ENCODE results near the gene SRRM4. TPM values are rescaled to one million over a fixed set of nuclear protein-coding genes. Genes with fewer than 3 reads are reported as not detected.

SRRM4 gene
- total and polyA plus RNA-seq, 10 of the 15 experiments (the other 5 are each of a cell fraction or from before 2014, with no cell fraction given) = under 0.01 to 0.01 TPM; not detected in 8

DNA sequence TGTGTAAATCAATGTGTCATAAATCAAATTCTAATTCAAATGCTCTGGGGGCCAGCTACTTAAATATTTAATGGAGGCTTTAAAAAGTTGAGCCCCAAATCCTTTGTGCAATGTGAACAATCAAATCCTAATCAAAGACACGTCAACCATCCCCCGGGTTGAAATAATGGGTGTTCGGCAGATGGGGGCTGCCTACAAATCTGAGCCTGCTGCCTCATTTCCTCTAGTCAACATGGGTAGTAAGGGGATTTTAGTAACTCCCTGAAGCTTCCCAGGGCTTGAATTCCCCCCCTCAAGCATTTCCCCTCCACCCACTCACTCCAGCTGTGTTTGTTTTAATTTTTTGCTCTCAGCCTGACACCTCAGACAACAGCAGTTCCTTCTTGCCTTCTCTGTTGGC is 37.8 kb downstream of the SRRM4 start:
- ChIA-PET SMC1A (ENCODE audit: uncharacterized antibody, unreplicated experiment) (interaction anchor here (0.6 kb wide), 1 partner anchor 8 kb away, joined by 3 read pairs; no protein-coding TSS in a partner anchor), CTCF (no interaction called here), POLR2A (no interaction called here), RAD21 (ENCODE audit: unreplicated experiment) (interaction anchor here (0.6 kb wide), 1 partner anchor 18 kb away, joined by 3 read pairs; no protein-coding TSS in a partner anchor)
- in situ Hi-C loops (cut with MboI) = no loop called here
- no peak overlapping the region for H3K27ac ChIP-seq (ENCODE audit: control insufficient read depth, insufficient read depth)
- H3K4me1 ChIP-seq (ENCODE audit: control insufficient read depth, insufficient read depth, low read length) = no peaks in the 10 kb centered on the region
- intact Hi-C loops (cut with micrococcal nuclease; ENCODE audit: unreplicated experiment) = no loop called here
- no peaks in the 10 kb centered on the region for H3K79me2 ChIP-seq (ENCODE audit: control insufficient read depth, insufficient read depth, low read length)
- ATAC-seq = no peak
- H3K4me2 ChIP-seq (ENCODE audit: control insufficient read depth, insufficient read depth) = no peak overlapping the region
- no peaks in the 10 kb centered on the region for H4K20me1 ChIP-seq (ENCODE audit: control insufficient read depth, insufficient read depth)
- H3K4me3 ChIP-seq = no peak overlapping the region
- H3K9ac ChIP-seq (ENCODE audit: control insufficient read depth, insufficient read depth, low read length) = no peak overlapping the region
- H3K36me3 ChIP-seq (ENCODE audit: control insufficient read depth in 2 of 2, insufficient read depth in 2 of 2, low read length in 1 of 2) = no peaks in the 10 kb centered on the region
- H2AFZ ChIP-seq (ENCODE audit: control insufficient read depth, low read depth, low read length) = no peak overlapping the region
- no peaks in the 10 kb centered on the region for H3K9me3 ChIP-seq (replicated peaks; ENCODE audit: control insufficient read depth, insufficient read depth, low read length)
- no peak for DNase-seq (ENCODE audit: low read depth, low spot score)
- no peak for TF ChIP-seq CHD1 (IDR thresholded peaks at IDR 0.05; ENCODE audit: low read depth, low read length)
- no TSS peak for BruUV-seq (replicated peaks)
- WGBS (ENCODE audit: insufficient coverage, insufficient replicate concordance, low lambda C conversion rate, missing lambda C conversion rate) = 0% methylated on average over 3 of the region's 3 CpGs
- no peaks in the 10 kb centered on the region for H3K27me3 ChIP-seq (replicated peaks in 1 of 2; ENCODE audit: control insufficient read depth in 2 of 2, insufficient read depth in 2 of 2, low read length in 1 of 2)
- FAIRE-seq = no peak

GRCh38 chr12:119020406-119021360 is 39.3 kb downstream of the SRRM4 start:
- Histone ChIP-seq H2AFZ (ENCODE audit: control insufficient read depth, low read depth, low read length) (no peak overlapping the region), H3K9ac (ENCODE audit: control insufficient read depth, insufficient read depth, low read length) (no peak overlapping the region), H4K20me1 (ENCODE audit: control insufficient read depth, insufficient read depth) (no peaks in the 10 kb centered on the region), H3K4me1 (ENCODE audit: control insufficient read depth, insufficient read depth, low read length) (no peaks in the 10 kb centered on the region), H3K9me3 (replicated peaks; ENCODE audit: control insufficient read depth, insufficient read depth, low read length) (no peaks in the 10 kb centered on the region), H3K79me2 (ENCODE audit: control insufficient read depth, insufficient read depth, low read length) (no peaks in the 10 kb centered on the region), H3K27ac (ENCODE audit: control insufficient read depth, insufficient read depth) (no peak overlapping the region), H3K4me2 (ENCODE audit: control insufficient read depth, insufficient read depth) (no peak overlapping the region), H3K27me3 (replicated peaks in 1 of 2; ENCODE audit: control insufficient read depth in 2 of 2, insufficient read depth in 2 of 2, low read length in 1 of 2) (no peaks in the 10 kb centered on the region), H3K36me3 (ENCODE audit: control insufficient read depth in 2 of 2, insufficient read depth in 2 of 2, low read length in 1 of 2) (no peaks in the 10 kb centered on the region), H3K4me3 (no peak overlapping the region)
- ChIA-PET CTCF (no interaction called here), POLR2A (no interaction called here), RAD21 (ENCODE audit: unreplicated experiment) (no interaction called here), SMC1A (ENCODE audit: uncharacterized antibody, unreplicated experiment) (no interaction called here)
- intact Hi-C loops (cut with micrococcal nuclease; ENCODE audit: unreplicated experiment) (no loop called here), in situ Hi-C loops (cut with MboI) (no loop called here)
- no peak for DNase-seq (ENCODE audit: low read depth, low spot score)
- WGBS (ENCODE audit: insufficient coverage, insufficient replicate concordance, low lambda C conversion rate, missing lambda C conversion rate) = 42% methylated on average over 20 of the region's 21 CpGs
- ATAC-seq = 0 out of 3 replicates have a peak, but pooled peaks have one; percentile 42
- no peak for TF ChIP-seq NR2F1 (conservative IDR thresholded peaks at IDR 0.05)
- no peak for TF ChIP-seq ATF7 (IDR thresholded peaks at IDR 0.05; ENCODE audit: low read depth)
- no peak for TF ChIP-seq ZNF592 (IDR thresholded peaks at IDR 0.05)
- TF ChIP-seq, protein P1, sequence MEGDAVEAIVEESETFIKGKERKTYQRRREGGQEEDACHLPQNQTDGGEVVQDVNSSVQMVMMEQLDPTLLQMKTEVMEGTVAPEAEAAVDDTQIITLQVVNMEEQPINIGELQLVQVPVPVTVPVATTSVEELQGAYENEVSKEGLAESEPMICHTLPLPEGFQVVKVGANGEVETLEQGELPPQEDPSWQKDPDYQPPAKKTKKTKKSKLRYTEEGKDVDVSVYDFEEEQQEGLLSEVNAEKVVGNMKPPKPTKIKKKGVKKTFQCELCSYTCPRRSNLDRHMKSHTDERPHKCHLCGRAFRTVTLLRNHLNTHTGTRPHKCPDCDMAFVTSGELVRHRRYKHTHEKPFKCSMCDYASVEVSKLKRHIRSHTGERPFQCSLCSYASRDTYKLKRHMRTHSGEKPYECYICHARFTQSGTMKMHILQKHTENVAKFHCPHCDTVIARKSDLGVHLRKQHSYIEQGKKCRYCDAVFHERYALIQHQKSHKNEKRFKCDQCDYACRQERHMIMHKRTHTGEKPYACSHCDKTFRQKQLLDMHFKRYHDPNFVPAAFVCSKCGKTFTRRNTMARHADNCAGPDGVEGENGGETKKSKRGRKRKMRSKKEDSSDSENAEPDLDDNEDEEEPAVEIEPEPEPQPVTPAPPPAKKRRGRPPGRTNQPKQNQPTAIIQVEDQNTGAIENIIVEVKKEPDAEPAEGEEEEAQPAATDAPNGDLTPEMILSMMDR (IDR thresholded peaks at IDR 0.05 in 2 of 3, conservative IDR thresholded peaks at IDR 0.05 in 1 of 3; ENCODE audit: control insufficient read depth in 2 of 3, extremely low read depth in 1 of 3, insufficient read depth in 1 of 3, low read depth in 3 of 3, low read length in 3 of 3) = peak; percentile 34 to 43 (median 40); a peak in 5 of 6 replicates
- no peak for TF ChIP-seq RFX5 (IDR thresholded peaks at IDR 0.05; ENCODE audit: low read depth, low read length)
- TF ChIP-seq ZNF207 (IDR thresholded peaks at IDR 0.05; ENCODE audit: borderline replicate concordance) = no peak
- no peak for TF ChIP-seq SUPT20H (IDR thresholded peaks at IDR 0.05; ENCODE audit: borderline replicate concordance, control insufficient read depth, low read depth, low read length)
- TF ChIP-seq ZNF384 (IDR thresholded peaks at IDR 0.05; ENCODE audit: borderline replicate concordance, low read depth, low read length) = no peak
- no TSS peak for BruUV-seq (replicated peaks)
- FAIRE-seq = no peak
